Gastroesophageal sphincter (tissue), 3 donors: ENCODE data around the gene GH2.
"Not testable (repeated sequence)": the region's sequence is repeated elsewhere in the genome, so short reads cannot be mapped to it uniquely, and the experiment has no call there.

Experiments used
- CTCF ChIP-seq, 4 experiments: fragments of 200-600 bp in 2 of 4; fragments of 450-650 bp in 2 of 4; sonication (generic) in 1 of 4; IDR thresholded peaks; one replicate each; pipeline ENCODE4 v1.5.1; 2017 to 2019; ENCODE audit warnings: antibody characterized with exemption in 4 of 4, mild to moderate bottlenecking in 2 of 4, moderate library complexity in 2 of 4
- EP300 ChIP-seq: sonication (generic); formaldehyde crosslinking; IDR thresholded peaks from one replicate; pipeline ENCODE4 v1.6.1; 2017; ENCODE audit warnings: antibody characterized with exemption, mild to moderate bottlenecking
- POLR2A ChIP-seq, 2 donors: fragments of 450-650 bp; IDR thresholded peaks; one replicate each; pipeline ENCODE4 v1.6.1; 2017; ENCODE audit warnings: antibody characterized with exemption in 2 of 2, mild to moderate bottlenecking in 2 of 2, moderate library complexity in 1 of 2
- POLR2AphosphoS5 ChIP-seq: sonication (generic); formaldehyde crosslinking; IDR thresholded peaks from one replicate; pipeline ENCODE4 v1.6.1; 2017; ENCODE audit warnings: antibody characterized with exemption

GRCh38 chr17:63856425-63856824, 25.3 kb downstream of the GH2 start:
- not testable (repeated sequence) for TF ChIP-seq CTCF (IDR thresholded peaks at IDR 0.05); EP300; POLR2A (IDR thresholded peaks at IDR 0.05); POLR2AphosphoS5
